ENCODE data around the gene GMCL1.
"Not testable (repeated sequence)": the region's sequence is repeated elsewhere in the genome, so short reads cannot be mapped to it uniquely, and the experiment has no call there.

GMCL1 gene

DNA sequence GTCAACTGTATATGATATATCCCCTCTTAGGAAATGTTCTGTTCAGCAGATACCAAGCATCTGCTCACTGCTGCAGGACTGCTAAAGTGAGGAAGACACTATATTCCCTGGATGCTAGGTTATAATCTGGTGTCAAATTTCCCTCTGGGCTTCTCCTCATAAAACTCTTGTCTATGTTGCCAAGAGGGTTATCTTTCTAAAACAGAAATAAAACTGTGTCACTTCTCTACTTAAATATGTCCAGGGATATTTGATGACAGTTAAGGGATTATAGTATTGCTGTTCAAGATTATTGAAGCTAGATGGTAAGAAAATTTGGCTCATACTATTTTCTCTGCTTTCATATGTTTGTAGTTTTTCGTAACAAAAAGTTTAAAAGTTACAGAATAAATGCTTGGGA lies 33.8 kb downstream of the GMCL1 start:
- no peak for DNase-seq

DNA sequence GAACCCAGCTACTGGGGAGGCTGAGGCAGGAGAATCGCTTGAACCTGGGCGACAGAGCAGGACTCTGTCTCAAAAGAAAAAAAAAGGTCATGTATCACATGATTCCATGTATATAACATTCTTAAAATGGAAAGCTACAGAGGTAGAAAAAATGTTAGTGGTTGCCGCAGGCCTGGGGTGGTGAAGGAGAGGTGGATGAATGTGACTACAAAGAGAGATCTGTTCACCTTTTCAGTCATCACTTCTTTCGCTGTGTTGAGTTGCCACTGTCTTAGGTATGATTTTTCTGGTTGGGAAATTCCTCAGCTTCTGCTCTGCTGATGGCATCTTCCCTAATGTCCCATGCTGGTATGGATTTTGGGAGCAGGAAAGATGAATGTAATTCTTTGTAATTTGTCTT lies 59.0 kb downstream of the GMCL1 start:
- no peak for DNase-seq

DNA sequence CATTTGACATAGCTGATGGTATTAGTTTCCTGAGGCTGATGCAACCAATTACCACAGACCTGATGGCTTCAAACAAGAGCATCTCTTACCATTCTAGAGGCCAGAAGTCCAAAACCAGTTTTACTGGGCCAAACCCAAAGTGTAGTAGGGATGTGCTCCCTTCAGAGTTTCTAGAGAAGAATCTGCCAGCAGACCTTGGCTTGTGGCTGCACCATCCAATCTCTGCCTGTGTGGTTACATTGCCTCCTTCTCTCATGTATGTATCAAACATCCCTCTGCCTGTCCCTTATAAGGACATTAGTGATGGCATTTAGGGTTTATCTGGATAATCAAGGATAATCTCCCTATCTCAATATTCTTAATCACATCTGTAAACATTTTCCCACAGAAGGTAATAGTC lies 59.8 kb downstream of the GMCL1 start:
- DNase-seq: no peak

DNA sequence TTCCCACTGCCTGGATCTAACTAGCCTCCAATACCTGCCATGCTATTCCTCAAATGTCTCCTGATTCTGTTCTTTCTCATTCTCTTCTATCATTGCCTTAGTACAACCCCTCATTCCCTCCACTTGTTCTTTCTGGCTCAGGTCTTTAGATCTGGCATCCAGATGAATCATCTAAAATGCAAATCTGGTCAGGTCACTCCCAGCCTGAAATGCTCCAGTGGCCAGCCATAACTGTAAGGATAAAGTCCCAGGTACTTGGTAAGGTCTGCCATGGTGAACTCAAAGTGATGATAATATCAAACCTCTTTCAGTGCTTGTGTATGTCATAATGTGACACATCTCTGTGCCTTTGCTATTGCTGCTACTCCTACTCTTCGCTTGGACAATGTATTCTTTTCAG lies 61.4 kb downstream of the GMCL1 start:
- DNase-seq: no peak

DNA sequence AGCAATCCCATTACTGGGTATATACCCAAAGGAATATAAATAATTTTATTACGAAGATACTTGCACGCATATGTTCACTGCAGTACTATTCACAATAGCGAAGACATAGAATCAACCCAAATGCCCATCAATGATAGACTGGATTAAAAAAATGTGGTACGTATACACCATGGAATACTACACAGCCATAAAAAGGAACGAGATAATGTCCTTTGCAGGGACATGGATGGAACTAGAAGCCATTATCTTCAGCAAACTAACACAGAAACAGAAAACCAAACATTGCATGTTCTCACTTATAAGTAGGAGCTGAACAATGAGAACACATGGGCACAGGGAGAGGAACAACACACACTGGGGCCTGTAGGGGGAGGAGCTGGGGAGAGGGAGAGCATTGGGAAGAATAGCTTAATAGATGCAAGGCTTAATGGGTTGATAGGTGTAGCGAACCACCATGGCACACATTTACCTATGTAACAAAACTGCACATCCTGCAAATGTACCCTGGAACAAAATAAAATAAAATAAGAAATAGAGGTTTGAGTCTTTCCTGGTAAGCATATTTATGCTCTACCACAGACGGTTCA lies 63.5 kb downstream of the GMCL1 start:
- not testable (repeated sequence) for DNase-seq

DNA sequence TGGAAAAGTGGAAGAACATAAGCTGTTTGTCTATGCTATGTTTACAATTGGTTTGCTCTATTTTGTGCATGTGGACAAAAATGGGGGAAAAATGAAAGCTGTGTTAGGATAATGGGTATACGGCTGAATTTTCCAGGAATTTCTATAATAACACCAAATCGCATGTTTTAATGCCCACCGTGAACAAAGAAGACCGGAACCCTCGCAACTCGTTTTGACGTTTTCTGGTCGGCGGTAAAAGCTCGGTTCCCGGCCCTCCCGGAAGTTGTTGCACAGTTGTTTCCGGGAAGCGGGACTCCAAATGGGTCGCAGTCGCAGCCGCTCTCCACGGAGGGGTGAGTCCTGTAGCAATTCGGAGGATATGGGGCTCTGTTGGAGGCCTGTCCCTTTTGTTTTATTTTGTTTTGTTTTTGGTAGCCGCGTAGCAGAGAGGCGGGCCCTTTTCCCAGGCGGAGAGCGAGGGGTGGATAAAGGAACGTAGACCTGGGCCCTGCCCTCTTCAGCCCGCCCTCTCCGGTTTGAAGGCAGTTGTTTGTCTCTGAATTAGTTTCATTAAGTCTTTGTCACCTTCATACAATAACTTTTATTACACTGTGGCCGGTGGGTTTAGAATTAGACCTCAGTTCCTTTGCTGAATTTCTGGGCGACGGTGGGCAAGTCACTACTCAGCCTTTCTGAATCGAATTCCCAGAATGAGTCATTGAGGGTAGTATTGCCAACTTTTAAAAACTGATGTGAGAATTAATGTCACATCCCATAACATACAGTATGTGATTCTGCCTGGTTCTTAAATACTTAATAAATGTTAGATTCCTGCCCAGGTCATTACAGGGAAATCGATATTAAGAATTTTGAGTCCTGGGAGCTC lies 64.5 kb downstream of the GMCL1 start, which contains the start of gene SNRNP27:
Gene SNRNP27, plus strand, starts transcription at position 273 of the 868 bp plus-strand sequence. Its CDS starts 29 bp downstream, at position 302.
- DNase-seq: peak; percentile 75

DNA sequence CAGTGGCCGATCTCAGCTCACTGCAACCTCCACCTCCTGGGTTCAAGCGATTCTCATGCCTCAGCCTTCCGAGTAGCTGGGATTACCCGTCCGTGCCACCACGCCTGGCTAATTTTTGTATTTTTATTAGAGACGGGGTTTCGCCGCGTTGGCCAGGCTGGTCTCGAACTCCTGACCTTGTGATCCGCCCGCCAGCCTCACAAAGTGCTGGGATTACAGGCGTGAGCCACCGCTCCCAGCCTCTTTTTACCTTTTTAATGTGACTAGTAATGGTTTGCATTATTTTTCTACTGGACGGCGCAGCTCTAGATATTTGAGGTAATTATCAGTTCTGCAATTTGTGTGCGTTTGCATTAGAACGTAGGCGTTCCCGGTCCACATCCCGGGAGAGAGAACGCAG lies 65.3 kb downstream of the GMCL1 start:
- not testable (repeated sequence) for DNase-seq

DNA sequence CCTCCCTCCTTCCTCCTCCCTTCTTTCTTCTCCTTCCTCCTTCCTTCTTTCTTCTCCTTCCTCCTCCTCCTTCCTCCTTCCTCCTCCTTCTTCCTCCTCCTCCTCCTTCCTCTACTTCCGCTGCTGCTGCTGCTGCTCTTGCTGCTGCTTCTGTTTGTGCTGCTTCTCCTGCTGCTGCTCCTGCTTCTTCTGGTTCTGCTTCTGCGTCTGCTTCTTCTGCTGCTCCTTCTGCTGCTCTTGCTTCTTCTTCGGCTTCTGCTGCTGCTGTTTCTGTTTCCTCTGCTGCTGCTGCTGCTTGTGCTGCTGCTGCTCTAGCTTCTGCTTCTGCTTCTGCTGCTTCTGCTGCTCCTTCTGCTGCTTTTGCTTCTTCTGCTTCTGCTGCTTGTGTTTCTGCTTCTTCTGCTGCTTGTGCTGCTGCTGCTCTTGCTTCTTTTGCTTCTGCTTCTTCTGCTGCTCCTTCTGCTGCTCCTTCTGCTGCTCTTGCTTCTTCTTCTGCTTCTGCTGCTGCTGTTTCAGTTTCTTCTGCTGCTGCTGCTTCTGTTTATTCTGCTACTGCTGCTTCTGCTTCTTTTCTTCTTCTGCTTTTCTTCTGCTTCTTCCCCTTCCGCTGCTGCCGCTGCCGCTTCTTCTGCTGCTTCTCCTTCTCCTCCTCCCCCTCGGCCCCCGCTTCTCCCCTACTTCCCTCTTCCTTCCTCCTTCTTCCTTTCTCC lies 72.9 kb downstream of the GMCL1 start:
- DNase-seq: no peak

DNA sequence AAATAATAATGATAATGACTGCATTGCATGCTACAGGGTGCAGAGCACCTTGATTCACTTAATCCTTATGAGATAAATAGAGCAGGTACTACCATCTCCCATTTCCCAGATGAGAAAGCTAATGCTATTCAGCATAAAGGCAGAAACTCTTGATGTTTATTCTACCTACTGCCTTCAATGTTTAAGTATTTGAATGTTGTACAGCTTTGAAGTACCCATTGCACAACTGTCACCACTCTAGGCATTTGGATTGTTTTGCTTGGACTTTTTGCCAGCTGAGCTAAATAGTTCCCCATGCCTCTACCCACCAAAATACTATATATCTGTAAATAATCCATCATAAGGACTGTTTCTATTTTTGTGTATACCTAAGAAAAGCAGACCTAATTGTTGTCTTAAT lies 77.8 kb downstream of the GMCL1 start:
- DNase-seq: no peak

DNA sequence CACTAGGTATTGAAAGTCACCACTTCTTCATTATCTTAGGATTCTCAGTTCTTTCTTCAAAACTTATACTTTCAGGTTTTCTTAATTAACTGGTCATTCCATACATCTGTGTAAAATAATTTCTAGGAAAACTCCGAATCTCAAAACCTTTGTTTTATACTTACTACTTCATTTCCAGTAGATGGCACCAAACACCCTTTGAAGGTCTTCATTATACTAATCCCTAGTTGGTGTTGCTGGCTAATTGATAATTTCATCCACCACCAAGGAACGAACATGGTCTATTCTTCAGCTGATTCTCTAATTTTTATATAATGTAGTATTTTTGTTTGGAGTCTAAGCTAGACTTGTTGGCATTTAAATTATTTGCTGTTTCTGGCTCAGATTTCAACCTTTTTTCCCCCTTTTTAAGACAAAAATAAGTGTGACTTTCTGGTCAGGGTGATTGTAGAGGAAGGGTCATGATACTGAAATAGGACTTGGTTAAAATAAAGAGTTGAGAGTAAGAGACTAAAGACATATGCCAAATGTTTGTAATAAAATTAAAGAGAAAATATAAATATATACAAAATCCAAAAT lies 82.6 kb downstream of the GMCL1 start:
- no peak for DNase-seq

DNA sequence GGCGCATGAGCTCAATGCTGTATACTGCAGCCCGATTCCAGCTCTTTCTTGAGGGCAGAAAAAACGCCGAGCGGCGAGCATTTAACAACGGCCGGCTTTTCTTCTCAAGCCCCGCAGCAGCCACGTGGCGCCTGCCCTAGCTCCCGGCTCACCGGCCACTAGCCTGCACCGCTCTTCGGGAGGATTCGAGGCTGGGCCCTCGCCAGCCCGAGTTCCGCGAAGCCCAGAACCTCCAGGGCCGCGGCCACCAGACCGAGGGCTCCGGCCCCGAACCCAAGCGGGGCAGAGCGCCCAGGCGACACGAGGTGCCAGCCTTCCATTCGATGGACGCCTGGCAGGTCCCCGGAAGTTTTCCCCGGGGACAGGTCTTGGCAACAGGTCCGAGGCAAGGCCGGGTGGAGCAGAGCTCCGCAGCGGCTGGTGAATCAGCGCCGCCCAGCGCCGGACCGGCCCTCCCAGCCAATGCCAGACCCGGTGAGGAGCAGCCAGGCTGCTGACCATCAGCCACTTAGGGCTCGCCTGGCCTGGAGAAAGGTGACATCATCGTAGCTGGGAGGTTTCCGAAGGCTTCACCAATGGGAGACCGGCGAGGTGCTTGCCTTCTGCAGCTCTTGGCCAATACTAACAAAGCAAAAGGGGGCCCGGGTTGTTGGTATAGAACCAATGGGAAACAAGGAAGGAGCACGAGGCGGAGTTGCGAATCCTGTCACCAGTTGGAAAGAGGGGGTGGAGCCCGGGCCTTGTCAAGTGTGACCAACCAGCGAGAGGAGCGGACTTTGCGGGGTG lies 84.9 kb downstream of the GMCL1 start:
- peak; percentile 100 for DNase-seq

DNA sequence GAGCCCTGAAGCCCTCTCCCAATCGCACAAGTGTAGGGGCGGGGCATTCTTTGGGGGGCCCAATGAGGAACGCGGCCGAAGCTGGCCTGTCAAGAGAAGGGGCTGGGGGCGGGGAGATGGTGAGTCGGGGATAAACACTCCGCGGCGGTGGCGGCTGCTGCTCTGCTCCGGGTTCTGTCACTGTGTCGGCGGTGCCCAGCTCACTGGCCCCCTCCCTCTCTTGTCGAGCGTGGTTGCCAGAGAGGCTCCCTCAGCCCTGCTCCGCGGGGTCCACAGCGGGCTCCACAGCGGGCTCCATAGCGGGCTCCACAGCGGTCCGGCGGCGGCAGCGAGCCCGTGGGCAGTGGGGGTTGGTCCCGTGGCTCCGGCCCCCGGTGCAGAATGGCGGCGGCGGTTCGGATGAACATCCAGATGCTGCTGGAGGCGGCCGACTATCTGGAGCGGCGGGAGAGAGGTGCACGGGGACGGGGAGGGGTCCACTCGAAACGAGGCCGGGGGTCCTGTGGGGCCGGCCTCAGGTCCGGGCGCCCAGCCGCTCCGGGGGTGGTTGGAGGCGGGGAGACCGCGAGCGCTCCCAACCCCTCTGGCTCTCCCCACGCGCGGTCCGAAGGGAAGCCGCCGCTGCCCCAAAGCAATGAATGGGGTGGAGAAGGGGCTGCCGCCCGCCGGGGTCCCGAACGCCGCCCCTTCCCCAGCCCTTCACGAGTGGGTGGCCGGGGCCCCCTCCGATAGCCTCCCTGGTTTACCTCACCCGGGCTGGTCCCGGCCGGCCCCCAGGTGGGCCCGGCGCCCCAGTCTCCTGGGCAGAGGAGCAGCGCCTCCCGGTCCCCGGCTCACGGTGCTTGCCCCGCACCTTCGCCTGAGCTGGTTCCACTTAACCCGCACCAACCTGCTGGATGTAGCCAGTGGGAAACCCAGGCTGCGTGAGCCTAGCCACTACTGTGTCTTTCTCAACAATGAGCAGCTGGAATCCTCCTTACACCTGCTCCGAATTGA lies 85.8 kb downstream of the GMCL1 start, which contains the start of gene MXD1:
Gene MXD1, plus strand, starts transcription at position 160 of the 996 bp plus-strand sequence. Its CDS starts 222 bp downstream, at position 382.
- DNase-seq: no peak

DNA sequence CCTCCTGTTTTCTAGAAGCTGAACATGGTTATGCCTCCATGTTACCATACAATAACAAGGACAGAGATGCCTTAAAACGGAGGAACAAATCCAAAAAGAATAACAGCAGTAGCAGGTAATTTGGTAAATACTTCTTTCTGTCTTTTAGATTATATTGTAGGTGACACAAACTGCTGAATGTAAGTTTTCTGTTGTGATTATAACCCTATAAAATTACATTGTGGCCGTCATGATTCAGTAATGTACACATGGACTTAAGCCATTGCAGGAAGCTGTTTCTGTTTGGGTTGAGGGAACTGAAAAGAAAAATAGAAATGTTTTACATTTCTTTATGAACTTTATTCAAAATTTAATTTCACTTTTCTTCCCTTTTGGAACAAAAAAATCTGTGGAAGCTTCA lies 86.6 kb downstream of the GMCL1 start:
- DNase-seq: no peak

DNA sequence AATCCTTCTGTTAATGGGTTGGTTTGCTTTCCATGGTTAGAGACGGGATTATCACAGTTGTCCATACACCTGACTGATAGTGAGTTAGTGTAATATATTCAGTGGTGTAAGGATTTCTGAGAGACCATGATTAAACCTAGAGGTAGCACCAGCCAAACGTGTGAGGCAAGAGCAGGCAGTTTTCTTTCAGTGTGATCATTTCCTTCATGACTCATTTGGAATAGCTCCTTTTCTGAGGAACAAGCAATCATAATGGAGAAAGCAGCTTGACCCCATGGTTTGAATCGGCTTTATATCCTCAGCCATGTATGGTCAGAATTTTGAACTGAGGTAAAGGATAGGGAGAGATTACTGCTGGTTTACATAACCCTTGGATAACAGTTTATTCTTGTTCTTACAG lies 88.4 kb downstream of the GMCL1 start:
- DNase-seq: no peak

DNA sequence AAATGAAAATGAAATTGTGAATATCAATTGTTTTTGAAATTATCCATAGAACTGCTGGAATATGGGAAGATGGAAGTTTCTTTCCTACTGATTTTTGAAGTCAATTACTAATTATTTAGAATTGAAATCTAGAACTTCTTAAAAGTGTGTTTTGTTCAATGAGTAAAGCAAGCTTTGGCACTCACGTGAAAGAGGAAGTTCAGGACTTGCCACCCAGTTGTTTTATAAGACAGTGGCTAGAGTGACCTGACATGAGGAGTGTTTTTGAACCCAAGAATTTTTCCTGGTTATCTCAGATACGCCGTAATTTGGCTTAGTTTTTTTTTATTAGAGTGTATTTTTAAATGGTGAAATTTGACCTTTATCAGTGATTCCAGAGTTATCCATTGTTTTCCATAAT lies 88.9 kb downstream of the GMCL1 start:
- no peak for DNase-seq

DNA sequence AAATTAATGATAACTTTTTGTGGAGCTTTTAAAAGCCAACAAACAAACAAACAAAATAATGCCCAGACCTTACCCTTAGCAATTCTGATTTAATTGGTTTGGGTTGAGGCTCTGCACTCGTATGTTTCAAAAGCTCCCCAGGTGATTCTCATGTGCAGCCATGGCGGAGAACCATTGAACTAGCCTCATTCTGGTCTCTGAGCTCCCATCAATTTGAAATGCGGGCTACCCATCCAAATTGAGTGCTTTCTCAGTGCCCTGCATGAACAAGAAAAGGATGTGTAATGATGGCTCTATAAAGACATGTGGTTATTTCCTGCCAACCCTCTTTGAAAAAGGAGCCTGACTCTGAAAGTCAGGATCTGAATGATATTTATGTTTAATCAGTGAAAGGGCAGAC lies 93.7 kb downstream of the GMCL1 start:
- DNase-seq: no peak

DNA sequence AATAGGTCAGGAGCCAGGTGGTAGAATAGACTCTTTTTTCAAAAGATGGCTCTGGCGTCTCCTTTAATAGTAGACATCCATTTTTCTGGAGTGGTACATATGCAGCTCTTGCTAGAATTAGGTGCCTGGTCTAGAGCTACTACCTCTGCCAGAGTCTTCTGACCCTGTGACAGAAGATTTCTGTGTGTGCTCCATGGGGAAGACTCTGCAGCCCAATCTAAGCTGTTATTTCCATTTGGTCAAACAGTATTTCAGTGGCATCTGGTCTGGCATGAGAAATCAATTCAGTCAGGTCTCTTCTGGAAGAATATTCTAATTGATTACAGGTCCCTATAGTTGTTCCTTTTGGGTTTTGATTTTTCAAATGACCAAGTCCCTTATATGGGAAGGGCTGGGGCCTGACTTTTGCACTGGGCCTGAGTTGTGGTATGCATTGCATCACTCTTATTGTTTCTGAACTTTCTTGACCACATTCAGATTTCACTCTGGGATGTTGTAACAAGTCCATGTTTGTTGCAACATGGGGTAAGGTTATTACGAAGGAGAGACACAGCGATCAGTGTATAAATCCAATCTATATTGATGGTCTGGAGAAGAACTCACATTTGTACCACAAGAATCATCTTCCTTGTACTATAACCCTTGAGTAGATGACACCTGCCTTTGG lies 97.5 kb downstream of the GMCL1 start:
- no peak for DNase-seq
